ENCODE data around the gene CDK5.

DNA sequence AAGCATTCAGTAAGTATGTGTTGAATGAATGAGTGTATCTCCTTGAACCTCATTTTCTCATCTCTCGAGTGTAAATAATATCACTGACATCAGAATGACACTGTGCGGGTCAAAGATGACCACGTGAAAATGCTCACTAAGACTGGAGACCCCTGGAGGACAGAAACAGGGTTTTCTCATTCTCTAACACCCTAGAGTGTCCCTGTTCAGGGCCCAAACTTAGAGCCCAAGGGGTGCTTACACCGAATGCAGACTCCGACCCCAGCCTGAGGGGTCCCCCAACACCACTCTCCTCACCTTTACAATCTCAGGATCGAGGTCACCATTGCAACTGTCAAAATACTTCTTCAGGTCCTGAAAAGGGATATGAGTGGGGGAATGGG lies 1.4 kb downstream of the CDK5 start:
- TF ChIP-seq POLR2A (IDR thresholded peaks at IDR 0.05) = no peak
- TF ChIP-seq, protein P1, sequence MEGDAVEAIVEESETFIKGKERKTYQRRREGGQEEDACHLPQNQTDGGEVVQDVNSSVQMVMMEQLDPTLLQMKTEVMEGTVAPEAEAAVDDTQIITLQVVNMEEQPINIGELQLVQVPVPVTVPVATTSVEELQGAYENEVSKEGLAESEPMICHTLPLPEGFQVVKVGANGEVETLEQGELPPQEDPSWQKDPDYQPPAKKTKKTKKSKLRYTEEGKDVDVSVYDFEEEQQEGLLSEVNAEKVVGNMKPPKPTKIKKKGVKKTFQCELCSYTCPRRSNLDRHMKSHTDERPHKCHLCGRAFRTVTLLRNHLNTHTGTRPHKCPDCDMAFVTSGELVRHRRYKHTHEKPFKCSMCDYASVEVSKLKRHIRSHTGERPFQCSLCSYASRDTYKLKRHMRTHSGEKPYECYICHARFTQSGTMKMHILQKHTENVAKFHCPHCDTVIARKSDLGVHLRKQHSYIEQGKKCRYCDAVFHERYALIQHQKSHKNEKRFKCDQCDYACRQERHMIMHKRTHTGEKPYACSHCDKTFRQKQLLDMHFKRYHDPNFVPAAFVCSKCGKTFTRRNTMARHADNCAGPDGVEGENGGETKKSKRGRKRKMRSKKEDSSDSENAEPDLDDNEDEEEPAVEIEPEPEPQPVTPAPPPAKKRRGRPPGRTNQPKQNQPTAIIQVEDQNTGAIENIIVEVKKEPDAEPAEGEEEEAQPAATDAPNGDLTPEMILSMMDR (IDR thresholded peaks at IDR 0.05) = no peak

Data from upper lobe of left lung (tissue), 4 donors.